Ascending aorta (tissue), 2 donors: ENCODE results near the gene CYP4F22. TPM values are rescaled to one million over a fixed set of nuclear protein-coding genes. Genes with fewer than 3 reads are reported as not detected.
"Not testable (repeated sequence)": the region's sequence is repeated elsewhere in the genome, so short reads cannot be mapped to it uniquely, and the experiment has no call there.

ENCODE experiments used
- DNase-seq, 2 donors: peaks; one replicate each; pipeline ENCODE4 v3.0.0-alpha.2; 2019; ENCODE audit warnings: low spot score in 2 of 2
- H3K27ac ChIP-seq, 2 donors: fragments of 200-600 bp; sonication (generic); one replicate each; pipeline ENCODE4 v1.5.1; 2016 to 2017; ENCODE audit warnings: mild to moderate bottlenecking in 1 of 2
- H3K27me3 ChIP-seq: fragments of 200-600 bp; sonication (generic); one replicate; pipeline ENCODE4 v1.5.1; 2017
- H3K36me3 ChIP-seq, 2 donors: fragments of 200-600 bp; sonication (generic); one replicate each; pipeline ENCODE4 v1.5.1; 2016
- H3K4me1 ChIP-seq, 2 donors: fragments of 200-600 bp; sonication (generic); one replicate each; pipeline ENCODE4 v1.5.1; 2016 to 2017; ENCODE audit warnings: mild to moderate bottlenecking in 1 of 2
- H3K4me3 ChIP-seq, 2 donors: fragments of 200-600 bp; sonication (generic); one replicate each; pipeline ENCODE4 v1.5.1; 2016 to 2017; ENCODE audit warnings: mild to moderate bottlenecking in 1 of 2
- H3K9me3 ChIP-seq, 2 donors: fragments of 200-600 bp; sonication (generic); one replicate each; pipeline ENCODE4 v1.5.1; 2016
- intact Hi-C: fragments of 100-400 bp; cut with DNase I; formaldehyde crosslinking; loops from one replicate; pipeline ENCODE4 v1.15.1; 2023
- total RNA-seq: library from RNA; depleted of rRNA; stranded (reverse); fragments of >200 nt; gene quantifications from one replicate; pipeline ENCODE4 v1.1.0, GENCODE V29; 2016
- TF ChIP-seq, protein P1 (sequence below), 3 experiments: fragments of 200-600 bp in 2 of 3; fragments of 450-650 bp in 1 of 3; sonication (generic) in 2 of 3; IDR thresholded peaks; one replicate each; pipeline ENCODE4 v1.5.1; 2016 to 2019; ENCODE audit warnings: antibody characterized with exemption in 3 of 3, mild to moderate bottlenecking in 1 of 3, moderate library complexity in 1 of 3

The CYP4F22 gene
- total RNA-seq, 1 donor from 2014 or later, result not detected

DNA sequence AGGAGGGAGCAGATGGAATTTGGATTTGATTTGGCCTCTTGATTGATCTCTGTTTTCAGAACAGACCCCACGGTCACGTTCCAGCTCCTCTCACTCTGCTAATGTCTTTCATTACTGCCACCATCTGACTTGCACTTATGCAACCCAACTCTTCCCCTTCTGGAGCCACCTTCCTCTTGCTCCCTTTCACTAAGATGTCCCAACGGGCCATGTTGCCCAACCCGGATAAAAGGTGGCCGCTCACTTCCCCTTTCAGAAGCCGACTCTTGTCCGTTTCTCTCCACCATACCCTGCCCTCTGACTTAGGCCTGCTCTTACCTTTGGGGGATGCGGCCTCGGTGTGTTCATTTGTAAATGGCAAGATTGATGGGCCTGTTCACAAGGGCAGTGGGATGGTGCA lies 79.3 kb downstream of the CYP4F22 start:
- H3K27me3 ChIP-seq, result peaks cover 5% of the 10 kb centered on the region
- H3K27ac ChIP-seq, result no peak overlapping the region
- H3K4me1 ChIP-seq, result no peaks in the 10 kb centered on the region
- no peak overlapping the region for H3K4me3 ChIP-seq
- TF ChIP-seq, protein P1, sequence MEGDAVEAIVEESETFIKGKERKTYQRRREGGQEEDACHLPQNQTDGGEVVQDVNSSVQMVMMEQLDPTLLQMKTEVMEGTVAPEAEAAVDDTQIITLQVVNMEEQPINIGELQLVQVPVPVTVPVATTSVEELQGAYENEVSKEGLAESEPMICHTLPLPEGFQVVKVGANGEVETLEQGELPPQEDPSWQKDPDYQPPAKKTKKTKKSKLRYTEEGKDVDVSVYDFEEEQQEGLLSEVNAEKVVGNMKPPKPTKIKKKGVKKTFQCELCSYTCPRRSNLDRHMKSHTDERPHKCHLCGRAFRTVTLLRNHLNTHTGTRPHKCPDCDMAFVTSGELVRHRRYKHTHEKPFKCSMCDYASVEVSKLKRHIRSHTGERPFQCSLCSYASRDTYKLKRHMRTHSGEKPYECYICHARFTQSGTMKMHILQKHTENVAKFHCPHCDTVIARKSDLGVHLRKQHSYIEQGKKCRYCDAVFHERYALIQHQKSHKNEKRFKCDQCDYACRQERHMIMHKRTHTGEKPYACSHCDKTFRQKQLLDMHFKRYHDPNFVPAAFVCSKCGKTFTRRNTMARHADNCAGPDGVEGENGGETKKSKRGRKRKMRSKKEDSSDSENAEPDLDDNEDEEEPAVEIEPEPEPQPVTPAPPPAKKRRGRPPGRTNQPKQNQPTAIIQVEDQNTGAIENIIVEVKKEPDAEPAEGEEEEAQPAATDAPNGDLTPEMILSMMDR (IDR thresholded peaks at IDR 0.05), result no peak
- H3K9me3 ChIP-seq, result no peaks in the 10 kb centered on the region
- intact Hi-C loops, result no loop called here
- H3K36me3 ChIP-seq, result no peaks in the 10 kb centered on the region
- no peak for DNase-seq

DNA sequence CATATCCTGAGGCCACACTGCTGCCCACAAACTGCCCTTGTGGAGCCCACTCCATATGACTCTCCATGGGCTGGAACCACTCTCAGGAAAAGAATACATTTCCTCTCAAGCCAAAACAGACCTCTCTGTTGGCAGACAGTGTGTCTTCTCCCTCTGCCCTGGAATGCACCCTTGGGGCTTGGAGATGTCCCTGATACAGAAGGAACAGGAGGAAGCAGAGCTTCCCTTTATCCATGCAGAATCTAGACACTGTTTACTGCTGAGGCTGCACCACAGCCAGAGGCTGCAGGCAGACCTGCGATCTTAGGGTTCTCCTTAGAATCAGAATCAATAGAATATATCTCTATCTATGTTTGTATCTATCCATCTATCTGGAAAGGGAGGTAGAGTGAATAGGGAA lies 79.9 kb downstream of the CYP4F22 start:
- H3K9me3 ChIP-seq, result no peaks in the 10 kb centered on the region
- H3K4me1 ChIP-seq, result no peaks in the 10 kb centered on the region
- H3K4me3 ChIP-seq, result no peak overlapping the region
- no peaks in the 10 kb centered on the region for H3K36me3 ChIP-seq
- no peak for DNase-seq
- TF ChIP-seq, protein P1 (IDR thresholded peaks at IDR 0.05), result no peak
- no peak overlapping the region for H3K27ac ChIP-seq
- intact Hi-C loops, result no loop called here
- peaks cover 5% of the 10 kb centered on the region for H3K27me3 ChIP-seq

DNA sequence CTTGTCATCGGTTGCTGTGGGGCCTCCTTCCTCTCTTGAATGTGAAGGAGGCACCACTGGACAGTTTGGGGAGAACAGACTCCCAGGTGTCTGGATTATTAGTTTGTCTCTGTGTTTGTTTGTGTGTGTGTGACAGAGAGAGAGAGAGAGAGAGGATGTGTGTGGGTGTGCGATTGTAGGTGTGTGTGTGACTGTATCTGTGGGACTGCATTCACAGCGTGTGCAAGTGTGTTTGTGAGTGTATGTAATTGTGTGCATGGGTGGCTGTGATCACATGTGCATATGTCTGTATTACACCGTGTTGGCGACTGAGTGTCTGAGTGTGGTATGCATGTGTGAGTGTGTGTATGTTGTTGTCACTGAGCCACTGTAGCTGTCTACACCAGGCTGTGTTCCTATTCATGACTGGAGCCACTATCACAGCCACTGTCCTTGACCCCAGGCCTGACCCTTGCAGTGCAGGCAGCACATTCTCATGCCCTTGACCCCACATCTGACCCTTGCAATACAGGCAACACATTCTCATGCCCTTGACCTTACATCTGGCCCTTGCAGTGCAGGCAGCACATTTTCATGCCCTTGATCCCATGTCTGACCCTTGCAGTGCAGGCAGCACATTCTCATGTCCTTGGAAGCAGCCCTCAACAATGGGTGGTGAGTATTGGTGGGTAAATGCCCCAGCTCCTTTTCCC lies 81.6 kb downstream of the CYP4F22 start:
- Histone ChIP-seq H3K9me3 (no peaks in the 10 kb centered on the region), H3K27me3 (no peaks in the 10 kb centered on the region), H3K4me1 (no peaks in the 10 kb centered on the region), H3K36me3 (no peaks in the 10 kb centered on the region), H3K4me3 (no peak overlapping the region), H3K27ac (no peak overlapping the region)
- TF ChIP-seq, protein P1 (IDR thresholded peaks at IDR 0.05), result no peak
- DNase-seq, result no peak
- intact Hi-C loops, result no loop called here

DNA sequence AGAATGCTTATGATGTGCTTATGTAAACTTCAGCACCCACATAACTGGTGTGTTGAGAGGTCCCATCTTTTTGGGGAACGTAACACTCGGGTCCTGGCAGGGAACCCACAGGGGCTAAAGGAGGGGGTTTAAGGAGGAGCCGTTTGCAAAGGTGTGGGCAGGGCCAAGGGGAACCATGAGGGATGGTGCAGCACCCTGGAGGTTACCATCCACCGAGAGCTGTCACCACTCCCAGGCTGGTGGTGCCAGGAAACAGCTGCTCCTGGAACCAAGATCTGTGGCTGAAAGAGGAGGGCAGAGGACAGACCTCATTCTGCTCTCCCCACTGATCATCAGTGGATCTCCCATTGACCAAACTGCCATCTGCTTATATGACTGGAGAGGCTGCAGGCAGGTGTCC lies 83.5 kb downstream of the CYP4F22 start:
- Histone ChIP-seq H3K9me3 (no peaks in the 10 kb centered on the region), H3K4me1 (no peaks in the 10 kb centered on the region), H3K4me3 (no peak overlapping the region), H3K27ac (no peak overlapping the region), H3K27me3 (no peaks in the 10 kb centered on the region), H3K36me3 (no peaks in the 10 kb centered on the region)
- TF ChIP-seq, protein P1 (IDR thresholded peaks at IDR 0.05), result no peak
- no peak for DNase-seq
- intact Hi-C loops, result no loop called here

DNA sequence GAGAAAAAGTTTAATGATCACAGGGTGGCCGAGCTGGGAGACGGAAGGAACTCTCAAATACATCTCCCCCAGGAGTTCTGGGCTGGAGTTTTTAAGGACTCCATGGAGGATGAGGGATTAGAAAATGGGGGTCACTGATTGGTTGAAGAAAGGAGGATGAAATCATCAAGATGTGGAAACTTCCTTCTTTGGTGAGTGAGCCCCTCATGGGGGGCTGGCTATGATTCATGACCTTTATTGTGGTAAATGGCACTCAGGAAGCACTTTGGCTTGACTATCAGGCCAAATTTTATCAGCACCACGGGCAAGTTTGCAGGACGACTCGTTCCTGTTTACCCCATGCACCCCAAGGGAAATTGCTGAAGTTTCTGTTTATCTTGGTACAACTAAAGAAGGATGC lies 84.2 kb downstream of the CYP4F22 start:
- H3K9me3 ChIP-seq, H3K4me3 ChIP-seq, H3K27me3 ChIP-seq, DNase-seq, H3K27ac ChIP-seq, H3K36me3 ChIP-seq, H3K4me1 ChIP-seq, intact Hi-C loops: not testable (repeated sequence)

DNA sequence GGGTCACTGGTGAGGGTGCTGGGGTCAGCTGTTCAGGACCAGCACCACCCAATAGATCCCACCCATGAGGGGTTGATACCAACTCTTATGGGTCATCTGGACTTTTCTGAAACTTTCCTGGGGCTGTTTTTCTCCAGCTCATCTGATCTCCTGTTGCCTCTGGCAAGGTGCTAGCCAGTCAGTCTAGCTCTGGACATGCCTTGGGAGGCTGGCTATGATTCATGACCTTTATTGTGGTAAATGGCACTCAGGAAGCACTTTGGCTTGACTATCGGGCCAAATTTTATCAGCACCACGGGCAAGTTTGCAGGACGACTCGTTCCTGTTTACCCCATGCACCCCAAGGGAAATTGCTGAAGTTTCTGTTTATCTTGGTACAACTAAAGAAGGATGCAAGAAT lies 85.4 kb downstream of the CYP4F22 start:
- H3K27ac ChIP-seq, H3K4me3 ChIP-seq, H3K9me3 ChIP-seq, intact Hi-C loops, H3K36me3 ChIP-seq, H3K4me1 ChIP-seq, DNase-seq, H3K27me3 ChIP-seq: not testable (repeated sequence)

DNA sequence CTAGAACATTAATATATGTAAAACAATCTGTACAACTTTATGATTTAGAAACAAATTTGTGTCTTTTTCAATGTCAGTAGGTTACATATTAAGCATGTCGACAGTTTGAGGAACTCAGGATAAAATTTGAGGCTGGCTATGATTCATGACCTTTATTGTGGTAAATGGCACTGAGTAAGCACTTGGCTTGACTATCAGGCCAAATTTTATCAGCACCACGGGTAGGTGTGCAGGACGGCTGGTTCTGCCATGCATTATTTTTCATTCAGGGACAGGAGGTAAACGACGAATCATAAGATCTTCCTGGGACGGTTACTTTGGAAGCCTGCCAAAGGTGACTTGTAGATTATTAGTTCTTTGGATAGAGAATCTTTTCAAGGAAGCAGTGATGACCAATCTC lies 86.7 kb downstream of the CYP4F22 start:
- TF ChIP-seq, protein P1 (IDR thresholded peaks at IDR 0.05), result no peak

More for the DNA sequence above, 86.7 kb downstream of the CYP4F22 start:
- Histone ChIP-seq H3K27ac (no peak overlapping the region), H3K9me3 (no peaks in the 10 kb centered on the region), H3K36me3 (no peaks in the 10 kb centered on the region), H3K4me3 (no peak overlapping the region), H3K4me1 (no peaks in the 10 kb centered on the region), H3K27me3 (no peaks in the 10 kb centered on the region)
- intact Hi-C loops, result no loop called here
- DNase-seq, result no peak
